ENCODE data around the gene UTY.

- TF ChIP-seq CTCF (IDR thresholded peaks at IDR 0.05) (no peak), POLR2A (IDR thresholded peaks at IDR 0.05) (no peak)
Observed at GRCh38 chrY:13291199-13291598, 188.6 kb downstream of the UTY start.

All from adrenal gland (tissue), 5 donors.